Esophagus squamous epithelium (tissue), 4 donors: ENCODE measurements around the gene ALDH1A3.

Experiments used
- POLR2A ChIP-seq, 4 donors: fragments of 450-650 bp; IDR thresholded peaks; one replicate each; pipeline ENCODE4 v1.6.1; 2017; ENCODE audit warnings: antibody characterized with exemption in 4 of 4, mild to moderate bottlenecking in 4 of 4, moderate library complexity in 3 of 4
- TF ChIP-seq, protein P1 (sequence below), 6 experiments: fragments of 450-650 bp in 4 of 6; fragments of 200-600 bp in 2 of 6; sonication (generic) in 2 of 6; IDR thresholded peaks; one replicate each; pipeline ENCODE4 v1.5.1; 2016 to 2019; ENCODE audit warnings: antibody characterized with exemption in 6 of 6, mild to moderate bottlenecking in 4 of 6, moderate library complexity in 4 of 6

DNA sequence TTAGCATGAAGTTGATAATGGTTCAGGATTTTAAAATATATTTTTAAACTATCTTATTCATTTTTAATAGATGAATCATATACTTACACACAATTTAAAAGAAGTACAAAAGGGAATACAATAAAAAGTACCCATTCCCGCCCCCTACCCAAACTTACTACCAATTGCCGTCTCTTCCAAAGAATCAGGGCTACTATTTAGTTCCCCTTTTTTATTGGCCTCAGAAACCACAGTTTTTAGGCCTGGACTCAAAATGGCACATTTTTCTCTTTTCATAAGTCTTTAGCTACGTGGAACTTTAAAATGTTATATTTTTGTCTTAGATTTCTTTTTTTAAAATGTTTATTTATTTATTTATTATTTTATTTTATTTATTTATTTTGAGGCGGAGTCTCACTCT lies 57.5 kb downstream of the ALDH1A3 start:
- TF ChIP-seq, protein P1, sequence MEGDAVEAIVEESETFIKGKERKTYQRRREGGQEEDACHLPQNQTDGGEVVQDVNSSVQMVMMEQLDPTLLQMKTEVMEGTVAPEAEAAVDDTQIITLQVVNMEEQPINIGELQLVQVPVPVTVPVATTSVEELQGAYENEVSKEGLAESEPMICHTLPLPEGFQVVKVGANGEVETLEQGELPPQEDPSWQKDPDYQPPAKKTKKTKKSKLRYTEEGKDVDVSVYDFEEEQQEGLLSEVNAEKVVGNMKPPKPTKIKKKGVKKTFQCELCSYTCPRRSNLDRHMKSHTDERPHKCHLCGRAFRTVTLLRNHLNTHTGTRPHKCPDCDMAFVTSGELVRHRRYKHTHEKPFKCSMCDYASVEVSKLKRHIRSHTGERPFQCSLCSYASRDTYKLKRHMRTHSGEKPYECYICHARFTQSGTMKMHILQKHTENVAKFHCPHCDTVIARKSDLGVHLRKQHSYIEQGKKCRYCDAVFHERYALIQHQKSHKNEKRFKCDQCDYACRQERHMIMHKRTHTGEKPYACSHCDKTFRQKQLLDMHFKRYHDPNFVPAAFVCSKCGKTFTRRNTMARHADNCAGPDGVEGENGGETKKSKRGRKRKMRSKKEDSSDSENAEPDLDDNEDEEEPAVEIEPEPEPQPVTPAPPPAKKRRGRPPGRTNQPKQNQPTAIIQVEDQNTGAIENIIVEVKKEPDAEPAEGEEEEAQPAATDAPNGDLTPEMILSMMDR (IDR thresholded peaks at IDR 0.05) = no peak
- TF ChIP-seq POLR2A (IDR thresholded peaks at IDR 0.05) = no peak
